ENCODE data around the gene ENOSF1.

Gene ENOSF1

DNA sequence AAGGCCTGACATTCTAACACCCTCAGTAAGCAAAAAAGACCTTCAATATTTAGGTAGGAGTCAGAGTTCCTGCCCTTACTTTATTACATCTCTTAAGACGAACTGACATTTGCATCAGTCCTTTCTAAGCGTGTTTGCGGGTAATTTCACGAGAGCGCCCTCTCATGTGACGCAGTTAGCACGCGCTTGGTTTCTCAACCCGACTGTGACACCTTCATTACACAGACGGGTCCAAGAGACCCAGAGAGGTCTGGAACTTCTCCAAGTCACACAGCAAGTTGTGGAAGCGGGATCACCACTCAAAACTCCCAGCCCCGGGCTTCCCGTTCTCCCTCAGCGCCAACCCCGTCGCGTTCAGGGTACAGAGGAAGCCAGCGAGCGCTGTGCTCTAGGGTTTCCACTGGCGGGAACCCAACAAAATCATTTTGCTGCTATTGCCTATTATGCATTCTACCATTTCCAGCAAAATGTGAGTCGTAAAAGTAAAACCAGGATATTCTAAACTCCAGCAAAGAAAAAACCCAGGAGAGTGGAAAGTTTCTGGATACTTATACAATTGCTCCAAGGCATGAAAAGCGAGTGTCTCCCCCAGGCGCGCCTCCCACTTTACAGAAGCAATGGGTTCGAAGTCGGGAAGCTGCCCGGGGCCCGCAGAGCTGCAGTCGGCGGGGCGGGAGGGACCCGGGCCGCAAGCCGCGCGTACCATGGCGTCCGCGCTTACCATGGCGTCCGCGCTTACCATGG is 601 bp downstream of the ENOSF1 start:
- no peaks in the 10 kb centered on the region for H3K27me3 ChIP-seq (replicated peaks)
- DNase-seq, result peak; percentile 76
- H3K36me3 ChIP-seq (replicated peaks), result no peaks in the 10 kb centered on the region
- H3K27ac ChIP-seq, result peak overlapping the region; percentile 73
- in situ Hi-C loops (cut with HindIII; ENCODE audit: low pct_ligation_motif_present, low sequenced_read_pairs), result no loop called here
- TF ChIP-seq, protein P1, sequence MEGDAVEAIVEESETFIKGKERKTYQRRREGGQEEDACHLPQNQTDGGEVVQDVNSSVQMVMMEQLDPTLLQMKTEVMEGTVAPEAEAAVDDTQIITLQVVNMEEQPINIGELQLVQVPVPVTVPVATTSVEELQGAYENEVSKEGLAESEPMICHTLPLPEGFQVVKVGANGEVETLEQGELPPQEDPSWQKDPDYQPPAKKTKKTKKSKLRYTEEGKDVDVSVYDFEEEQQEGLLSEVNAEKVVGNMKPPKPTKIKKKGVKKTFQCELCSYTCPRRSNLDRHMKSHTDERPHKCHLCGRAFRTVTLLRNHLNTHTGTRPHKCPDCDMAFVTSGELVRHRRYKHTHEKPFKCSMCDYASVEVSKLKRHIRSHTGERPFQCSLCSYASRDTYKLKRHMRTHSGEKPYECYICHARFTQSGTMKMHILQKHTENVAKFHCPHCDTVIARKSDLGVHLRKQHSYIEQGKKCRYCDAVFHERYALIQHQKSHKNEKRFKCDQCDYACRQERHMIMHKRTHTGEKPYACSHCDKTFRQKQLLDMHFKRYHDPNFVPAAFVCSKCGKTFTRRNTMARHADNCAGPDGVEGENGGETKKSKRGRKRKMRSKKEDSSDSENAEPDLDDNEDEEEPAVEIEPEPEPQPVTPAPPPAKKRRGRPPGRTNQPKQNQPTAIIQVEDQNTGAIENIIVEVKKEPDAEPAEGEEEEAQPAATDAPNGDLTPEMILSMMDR (IDR thresholded peaks at IDR 0.05; ENCODE audit: low read depth, low read length, missing control alignments), result peak; percentile 23
- H3K4me3 ChIP-seq (ENCODE audit: low read depth, low read length), result peak overlapping the region; percentile 73

DNA sequence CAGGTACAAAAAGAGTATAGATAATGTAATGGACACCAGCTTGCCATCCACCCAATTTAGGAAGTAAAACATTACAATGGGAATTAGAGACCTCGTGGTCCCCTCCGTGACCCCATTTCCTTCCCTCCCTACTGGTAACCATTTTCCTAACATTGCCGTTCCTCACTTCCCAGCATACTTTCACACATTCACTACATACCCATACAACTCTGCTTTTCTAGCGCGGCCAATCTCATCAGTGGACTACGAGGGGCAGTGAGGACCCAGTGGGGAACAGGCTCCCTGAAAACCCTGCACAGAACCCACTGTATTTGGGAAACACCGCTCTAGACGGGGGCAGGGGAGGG is 1.1 kb downstream of the ENOSF1 start:
- TF ChIP-seq, protein P1 (IDR thresholded peaks at IDR 0.05; ENCODE audit: low read depth, low read length, missing control alignments), result no peak
- peak overlapping the region; percentile 73 for H3K27ac ChIP-seq
- no peaks in the 10 kb centered on the region for H3K36me3 ChIP-seq (replicated peaks)
- peak overlapping the region; percentile 73 for H3K4me3 ChIP-seq (ENCODE audit: low read depth, low read length)
- H3K27me3 ChIP-seq (replicated peaks), result no peaks in the 10 kb centered on the region
- no peak for DNase-seq
- in situ Hi-C loops (cut with HindIII; ENCODE audit: low pct_ligation_motif_present, low sequenced_read_pairs), result no loop called here

DNA sequence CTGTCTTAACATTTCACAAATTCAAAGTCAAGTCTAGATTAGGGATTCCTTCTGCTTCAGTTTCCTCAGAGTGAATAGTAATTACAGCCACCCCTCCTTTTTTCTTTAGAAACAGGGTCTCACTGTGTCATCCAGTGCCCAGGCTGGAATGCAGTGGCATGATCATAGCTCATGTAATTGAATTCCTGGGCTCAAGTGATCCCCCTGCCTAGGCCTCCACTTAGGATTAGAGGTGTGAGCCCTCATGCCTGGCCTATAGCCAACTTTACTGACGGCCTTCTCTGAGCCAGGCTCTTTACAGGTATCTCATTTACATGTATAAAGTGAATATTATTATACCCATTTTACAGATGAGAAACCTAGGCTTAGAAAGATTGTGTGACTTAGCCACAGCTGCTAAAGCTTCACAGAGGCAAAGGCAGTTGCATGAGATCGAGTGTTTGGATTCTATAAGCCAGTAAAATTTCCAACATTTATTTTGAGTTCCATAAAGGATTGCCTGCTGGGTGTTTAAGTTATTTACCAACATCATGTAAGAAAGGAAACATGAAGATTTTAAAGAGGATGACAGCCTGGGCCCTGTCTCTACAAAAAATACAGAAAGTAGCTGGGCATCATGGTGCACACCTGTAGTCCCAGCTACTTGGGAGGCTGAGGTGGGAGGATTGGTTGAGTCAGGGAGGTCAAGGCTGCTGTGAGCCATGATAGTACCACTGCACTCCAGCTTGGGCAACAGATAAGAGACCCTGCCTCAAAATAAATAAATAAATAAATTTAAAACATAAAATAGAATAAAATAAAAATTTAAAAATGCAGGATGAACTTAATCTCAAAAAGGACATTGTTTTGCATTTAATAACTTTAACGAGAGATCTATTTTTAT is 1.8 kb downstream of the ENOSF1 start:
- in situ Hi-C loops (cut with HindIII; ENCODE audit: low pct_ligation_motif_present, low sequenced_read_pairs), result no loop called here
- TF ChIP-seq, protein P1 (IDR thresholded peaks at IDR 0.05; ENCODE audit: low read depth, low read length, missing control alignments), result no peak

DNA sequence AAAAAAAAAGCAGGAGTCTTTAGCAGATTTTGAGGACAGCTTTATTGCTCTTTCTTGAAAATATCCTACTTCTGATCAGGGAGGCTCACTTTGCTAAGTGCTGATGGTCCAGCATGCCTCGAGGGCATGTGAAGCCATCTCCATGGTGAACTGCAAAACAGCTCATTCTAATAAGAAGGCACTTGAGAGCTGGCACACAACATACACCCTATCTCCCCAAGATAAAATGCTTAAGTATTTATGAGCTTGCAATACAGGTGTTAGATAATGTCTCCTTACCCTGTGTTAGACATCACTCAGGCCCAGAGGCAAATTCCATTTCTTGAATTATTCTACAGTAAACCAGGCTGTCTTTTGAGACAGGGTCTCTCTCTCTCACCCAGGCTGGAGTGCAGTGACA is 2.7 kb downstream of the ENOSF1 start:
- DNase-seq, result no peak
- Histone ChIP-seq H3K36me3 (replicated peaks) (no peaks in the 10 kb centered on the region), H3K27me3 (replicated peaks) (no peaks in the 10 kb centered on the region), H3K27ac (no peak overlapping the region), H3K4me3 (ENCODE audit: low read depth, low read length) (no peak overlapping the region)
- in situ Hi-C loops (cut with HindIII; ENCODE audit: low pct_ligation_motif_present, low sequenced_read_pairs), result no loop called here
- TF ChIP-seq, protein P1 (IDR thresholded peaks at IDR 0.05; ENCODE audit: low read depth, low read length, missing control alignments), result no peak

More for the DNA sequence above, 1.8 kb downstream of the ENOSF1 start:
- no peak for DNase-seq
- H3K27ac ChIP-seq, result no peak overlapping the region
- H3K4me3 ChIP-seq (ENCODE audit: low read depth, low read length), result peak overlapping the region; percentile 73
- H3K36me3 ChIP-seq (replicated peaks), result no peaks in the 10 kb centered on the region
- H3K27me3 ChIP-seq (replicated peaks), result no peaks in the 10 kb centered on the region

DNA sequence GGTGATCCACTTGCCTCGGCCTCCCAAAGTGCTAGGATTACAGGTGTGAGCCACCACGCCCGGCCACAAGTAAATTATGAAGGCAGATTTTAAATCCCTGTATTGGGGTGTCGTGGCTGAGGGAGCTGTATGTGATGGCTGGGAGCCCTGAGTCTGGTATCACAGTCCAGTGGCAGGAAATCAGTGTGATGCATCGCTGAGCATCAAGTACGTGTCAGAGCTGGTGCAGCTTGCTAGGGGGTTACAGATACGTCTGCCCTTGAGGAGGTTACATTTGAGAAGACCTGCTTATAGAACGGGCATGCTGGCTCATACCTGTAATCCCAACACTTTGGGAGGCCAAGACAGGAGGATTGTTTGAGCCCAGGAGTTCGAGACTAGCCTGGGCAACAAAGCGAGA is 4.3 kb downstream of the ENOSF1 start:
- TF ChIP-seq, protein P1 (IDR thresholded peaks at IDR 0.05; ENCODE audit: low read depth, low read length, missing control alignments), result no peak
- no peaks in the 10 kb centered on the region for H3K27me3 ChIP-seq (replicated peaks)
- H3K36me3 ChIP-seq (replicated peaks), result no peaks in the 10 kb centered on the region
- no peak overlapping the region for H3K27ac ChIP-seq
- DNase-seq, result no peak
- in situ Hi-C loops (cut with HindIII; ENCODE audit: low pct_ligation_motif_present, low sequenced_read_pairs), result no loop called here
- H3K4me3 ChIP-seq (ENCODE audit: low read depth, low read length), result no peak overlapping the region
